MCF 10A (cell line): Measurements from ENCODE around the gene ABLIM1. TPM values are rescaled to one million over a fixed set of nuclear protein-coding genes. Genes with fewer than 3 reads are reported as not detected.

Source experiments
- BruUV-seq: library from RNA; stranded (reverse); fragments of 400-500 nt; replicated peaks from 2 replicates; lab custom pipeline; 2021; lab: Mats Ljungman, UMichigan
- CTCF ChIA-PET: fragments of 300-600 bp; sonication (Branson Sonifier 250); formaldehyde crosslinking; extraction: SDS; loops from one replicate; lab custom pipeline; 2021; ENCODE audit warnings: antibody characterized with exemption, inconsistent platforms; lab: Yijun Ruan, JAX
- POLR2A ChIA-PET: fragments of 300-600, 350-650 bp; sonication (Branson Sonifier 250); formaldehyde crosslinking; extraction: SDS; loops from one replicate; lab custom pipeline; 2020; ENCODE audit warnings: antibody characterized with exemption, inconsistent platforms; lab: Yijun Ruan, JAX
- DNase-seq: peaks from one replicate; pipeline ENCODE4 v3.0.0-alpha.2; 2018; ENCODE audit not compliant: unreplicated experiment
- H3K27ac Mint-ChIP-seq: one replicate; pipeline ENCODE4 v1.8.0; 2022; ENCODE audit warnings: mild to moderate bottlenecking, low read depth, mixed read lengths; ENCODE audit not compliant: unreplicated experiment
- H3K27me3 Mint-ChIP-seq: one replicate; pipeline ENCODE4 v1.8.0; 2022; ENCODE audit warnings: mixed read lengths; ENCODE audit not compliant: insufficient read depth, unreplicated experiment
- H3K36me3 Mint-ChIP-seq: one replicate; pipeline ENCODE4 v1.8.0; 2022; ENCODE audit warnings: mild to moderate bottlenecking, moderate library complexity, mixed read lengths; ENCODE audit not compliant: insufficient read depth, unreplicated experiment
- H3K4me1 Mint-ChIP-seq: one replicate; pipeline ENCODE4 v1.8.0; 2022; ENCODE audit warnings: mixed read lengths; ENCODE audit not compliant: insufficient read depth, unreplicated experiment
- H3K4me3 Mint-ChIP-seq: one replicate; pipeline ENCODE4 v1.8.0; 2022; ENCODE audit warnings: mild to moderate bottlenecking, moderate library complexity, mixed read lengths; ENCODE audit not compliant: unreplicated experiment
- H3K9me3 Mint-ChIP-seq: one replicate; pipeline ENCODE4 v1.8.0; 2022; ENCODE audit warnings: mixed read lengths; ENCODE audit not compliant: unreplicated experiment
- CTCF ChIP-seq: fragments of 200-600 bp; IDR thresholded peaks from one replicate; pipeline ENCODE4 v1.8.0; 2022; ENCODE audit warnings: antibody characterized with exemption, mild to moderate bottlenecking; ENCODE audit not compliant: unreplicated experiment
- intact Hi-C: fragments of 100-400 bp; cut with micrococcal nuclease; formaldehyde crosslinking; loops from 2 replicates; pipeline ENCODE4 v1.14.1; 2022
- total RNA-seq: library from RNA; stranded (reverse); gene quantifications from 2 replicates; pipeline ENCODE4 v1.2.3, GENCODE V29; 2022

ABLIM1 gene
- total RNA-seq, 1 experiment from 2014 or later, result 94.5 TPM

GRCh38 chr10:114584419-114584818 lies 73.7 kb downstream of the ABLIM1 start:
- POLR2A ChIA-PET, result interaction anchor here (1.6 kb wide), 1 partner anchor 24 kb away, joined by 4 read pairs; no protein-coding TSS in a partner anchor

GRCh38 chr10:114581071-114581470 lies 77.0 kb downstream of the ABLIM1 start:
- H3K9me3 Mint-ChIP-seq, result no peaks in the 10 kb centered on the region
- BruUV-seq, result no TSS peak
- no peak overlapping the region for H3K27ac Mint-ChIP-seq
- POLR2A ChIA-PET, result interaction anchor here (0.7 to 1.0 kb wide), 4 partner anchors 22 to 76 kb away, joined by 3 read pairs; no protein-coding TSS in a partner anchor
- peaks cover 10% of the 10 kb centered on the region for H3K36me3 Mint-ChIP-seq
- intact Hi-C loops, result no loop called here
- H3K27me3 Mint-ChIP-seq, result no peaks in the 10 kb centered on the region
- peaks cover 24% of the 10 kb centered on the region for H3K4me1 Mint-ChIP-seq
- no peak for TF ChIP-seq CTCF
- DNase-seq, result no peak
- CTCF ChIA-PET, result interaction anchor here (0.9 kb wide), 1 partner anchor 241 kb away, joined by 3 read pairs; the partner anchor contains the start of gene FHIP2A
- H3K4me3 Mint-ChIP-seq, result no peak overlapping the region

More at GRCh38 chr10:114584419-114584818, 73.7 kb downstream of the ABLIM1 start:
- intact Hi-C loops, result no loop called here
- CTCF ChIA-PET, result interaction anchor here (0.6 to 1.1 kb wide), 3 partner anchors 8 to 33 kb away, joined by 3 to 7 read pairs (median 3); no protein-coding TSS in a partner anchor
- no peak for TF ChIP-seq CTCF
- Mint-ChIP-seq H3K36me3 (peaks cover 5% of the 10 kb centered on the region), H3K4me1 (no peaks in the 10 kb centered on the region), H3K27me3 (no peaks in the 10 kb centered on the region), H3K4me3 (no peak overlapping the region), H3K9me3 (no peaks in the 10 kb centered on the region), H3K27ac (no peak overlapping the region)
- no peak for DNase-seq
- no TSS peak for BruUV-seq

GRCh38 chr10:114577133-114577532 lies 80.9 kb downstream of the ABLIM1 start:
- no TSS peak for BruUV-seq
- Mint-ChIP-seq H3K36me3 (peaks cover 10% of the 10 kb centered on the region), H3K27me3 (no peaks in the 10 kb centered on the region), H3K27ac (peak overlapping the region; percentile 92), H3K4me3 (no peak overlapping the region), H3K4me1 (peaks cover 37% of the 10 kb centered on the region), H3K9me3 (no peaks in the 10 kb centered on the region)
- intact Hi-C loops, result loop anchor here (5.0 kb wide), 1 partner anchor 105 kb away; no protein-coding TSS in a partner anchor
- ChIA-PET POLR2A (interaction anchor here (0.6 to 4.1 kb wide), 22 partner anchors 10 to 203 kb away, joined by 3 to 29 read pairs (median 4); no protein-coding TSS in a partner anchor), CTCF (interaction anchor here (0.6 to 3.6 kb wide), 8 partner anchors 13 to 280 kb away, joined by 3 to 21 read pairs (median 6); no protein-coding TSS in a partner anchor)
- TF ChIP-seq CTCF, result no peak
- peak; percentile 90 for DNase-seq

- BruUV-seq, result no TSS peak
- intact Hi-C loops, result loop anchor here (5.0 kb wide), 1 partner anchor 106 kb away; no protein-coding TSS in a partner anchor
- no peaks in the 10 kb centered on the region for H3K27me3 Mint-ChIP-seq
- no peak for TF ChIP-seq CTCF
- CTCF ChIA-PET, result interaction anchor here (0.6 to 3.6 kb wide), 12 partner anchors 13 to 280 kb away, joined by 3 to 21 read pairs (median 4); no protein-coding TSS in a partner anchor
- POLR2A ChIA-PET, result interaction anchor here (0.6 to 4.1 kb wide), 26 partner anchors 11 to 293 kb away, joined by 3 to 29 read pairs (median 4); partner anchors contain the start of gene FHIP2A
- no peak for DNase-seq
- peaks cover 10% of the 10 kb centered on the region for H3K36me3 Mint-ChIP-seq
- H3K9me3 Mint-ChIP-seq, result no peaks in the 10 kb centered on the region
- no peak overlapping the region for H3K4me3 Mint-ChIP-seq
- H3K4me1 Mint-ChIP-seq, result peaks cover 39% of the 10 kb centered on the region
- peak overlapping the region; percentile 92 for H3K27ac Mint-ChIP-seq
These were observed 81.4 kb downstream of the ABLIM1 start for GRCh38 chr10:114576716-114577115.
